ENCODE measurements around the gene CNTLN.
"Not testable (repeated sequence)": the region's sequence is repeated elsewhere in the genome, so short reads cannot be mapped to it uniquely, and the experiment has no call there.

The CNTLN gene

GRCh38 chr9:17315341-17315740 is 180.5 kb downstream of the CNTLN start:
- DNase-seq (ENCODE audit: low read depth in 2 of 2) = no peak

GRCh38 chr9:17318821-17319320 is 184.0 kb downstream of the CNTLN start:
- no peak for DNase-seq (ENCODE audit: low read depth in 2 of 2)

- DNase-seq (ENCODE audit: low read depth in 2 of 2) = no peak
Measured at GRCh38 chr9:17319864-17320263, 185.0 kb downstream of the CNTLN start.

GRCh38 chr9:17322882-17323864 is 188.3 kb downstream of the CNTLN start:
- no peak for DNase-seq (ENCODE audit: low read depth in 2 of 2)

- no peak for DNase-seq (ENCODE audit: low read depth in 2 of 2)
Measured at GRCh38 chr9:17328331-17328730, 193.5 kb downstream of the CNTLN start.

- DNase-seq (ENCODE audit: low read depth in 2 of 2) = no peak
Measured at GRCh38 chr9:17330097-17330496, 195.3 kb downstream of the CNTLN start.

GRCh38 chr9:17332115-17332514 is 197.3 kb downstream of the CNTLN start:
- DNase-seq (ENCODE audit: low read depth in 2 of 2) = no peak

GRCh38 chr9:17339156-17339555 is 204.3 kb downstream of the CNTLN start:
- no peak for DNase-seq (ENCODE audit: low read depth in 2 of 2)

GRCh38 chr9:17342696-17343095 is 207.9 kb downstream of the CNTLN start:
- no peak for DNase-seq (ENCODE audit: low read depth in 2 of 2)

- DNase-seq (ENCODE audit: low read depth in 2 of 2) = no peak
Measured at GRCh38 chr9:17349831-17350230, 215.0 kb downstream of the CNTLN start.

- not testable (repeated sequence) for DNase-seq (ENCODE audit: low read depth in 2 of 2)
Measured at GRCh38 chr9:17354006-17354405, 219.2 kb downstream of the CNTLN start.

- DNase-seq (ENCODE audit: low read depth in 2 of 2) = no peak
Measured at GRCh38 chr9:17361378-17361777, 226.5 kb downstream of the CNTLN start.

- no peak for DNase-seq (ENCODE audit: low read depth in 2 of 2)
Measured at GRCh38 chr9:17367035-17367434, 232.2 kb downstream of the CNTLN start.

GRCh38 chr9:17380126-17380861 is 245.5 kb downstream of the CNTLN start:
- DNase-seq (ENCODE audit: low read depth in 2 of 2) = no peak

GRCh38 chr9:17387565-17387964 is 252.7 kb downstream of the CNTLN start:
- no peak for DNase-seq (ENCODE audit: low read depth in 2 of 2)

GRCh38 chr9:17389026-17389425 is 254.2 kb downstream of the CNTLN start:
- no peak for DNase-seq (ENCODE audit: low read depth in 2 of 2)

- no peak for DNase-seq (ENCODE audit: low read depth in 2 of 2)
Measured at GRCh38 chr9:17394881-17395510, 260.2 kb downstream of the CNTLN start.

GRCh38 chr9:17397166-17397728 is 262.4 kb downstream of the CNTLN start:
- DNase-seq (ENCODE audit: low read depth in 2 of 2) = not testable (repeated sequence)

GRCh38 chr9:17398350-17398749 is 263.5 kb downstream of the CNTLN start:
- no peak for DNase-seq (ENCODE audit: low read depth in 2 of 2)

GRCh38 chr9:17401858-17402257 is 267.0 kb downstream of the CNTLN start:
- no peak for DNase-seq (ENCODE audit: low read depth in 2 of 2)

GRCh38 chr9:17402309-17402708 is 267.5 kb downstream of the CNTLN start:
- no peak for DNase-seq (ENCODE audit: low read depth in 2 of 2)

GRCh38 chr9:17403539-17403938 is 268.7 kb downstream of the CNTLN start:
- DNase-seq (ENCODE audit: low read depth in 2 of 2) = no peak
